Endometrial microvascular endothelial cells (primary cell): Measurements from ENCODE around the gene AMBRA1. TPM values are rescaled to one million over a fixed set of nuclear protein-coding genes. Genes with fewer than 3 reads are reported as not detected.

ENCODE experiments used
- in situ Hi-C: cut with HindIII; loops from 2 replicates; pipeline ENCODE4 v1.10.0; 2017; ENCODE audit warnings: low sequenced_read_pairs, low pct_unique_long_range_greater_than_20kb; ENCODE audit errors: inconsistent ontology term
- total RNA-seq: library from RNA; depleted of rRNA; stranded (reverse); fragments of >200 nt; gene quantifications from one replicate; pipeline ENCODE4 v1.2.3, GENCODE V29; 2015; ENCODE audit errors: inconsistent ontology term

AMBRA1 gene
- total RNA-seq, 1 donor from 2014 or later: 40.6 TPM

DNA sequence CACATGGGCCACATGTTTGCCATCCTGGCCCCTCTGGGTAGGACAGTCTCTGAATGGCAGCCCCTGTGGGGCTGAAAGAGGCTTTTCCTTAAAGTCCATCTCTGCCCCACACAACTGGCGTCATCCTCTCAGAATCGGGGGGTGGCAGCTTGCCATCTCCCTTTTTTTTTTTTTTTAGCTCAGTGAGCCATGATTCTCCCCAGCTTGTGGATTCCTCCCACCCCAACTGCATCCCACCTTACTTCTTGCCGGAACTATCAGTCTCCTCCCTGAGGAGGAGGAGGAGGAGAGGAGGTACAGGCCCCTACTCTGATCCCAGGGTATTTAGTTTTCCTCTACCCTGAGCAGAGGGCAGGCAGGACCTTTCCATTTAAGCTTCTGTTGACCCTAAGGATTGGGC is 243.1 kb downstream of the AMBRA1 start:
- in situ Hi-C loops: no loop called here

DNA sequence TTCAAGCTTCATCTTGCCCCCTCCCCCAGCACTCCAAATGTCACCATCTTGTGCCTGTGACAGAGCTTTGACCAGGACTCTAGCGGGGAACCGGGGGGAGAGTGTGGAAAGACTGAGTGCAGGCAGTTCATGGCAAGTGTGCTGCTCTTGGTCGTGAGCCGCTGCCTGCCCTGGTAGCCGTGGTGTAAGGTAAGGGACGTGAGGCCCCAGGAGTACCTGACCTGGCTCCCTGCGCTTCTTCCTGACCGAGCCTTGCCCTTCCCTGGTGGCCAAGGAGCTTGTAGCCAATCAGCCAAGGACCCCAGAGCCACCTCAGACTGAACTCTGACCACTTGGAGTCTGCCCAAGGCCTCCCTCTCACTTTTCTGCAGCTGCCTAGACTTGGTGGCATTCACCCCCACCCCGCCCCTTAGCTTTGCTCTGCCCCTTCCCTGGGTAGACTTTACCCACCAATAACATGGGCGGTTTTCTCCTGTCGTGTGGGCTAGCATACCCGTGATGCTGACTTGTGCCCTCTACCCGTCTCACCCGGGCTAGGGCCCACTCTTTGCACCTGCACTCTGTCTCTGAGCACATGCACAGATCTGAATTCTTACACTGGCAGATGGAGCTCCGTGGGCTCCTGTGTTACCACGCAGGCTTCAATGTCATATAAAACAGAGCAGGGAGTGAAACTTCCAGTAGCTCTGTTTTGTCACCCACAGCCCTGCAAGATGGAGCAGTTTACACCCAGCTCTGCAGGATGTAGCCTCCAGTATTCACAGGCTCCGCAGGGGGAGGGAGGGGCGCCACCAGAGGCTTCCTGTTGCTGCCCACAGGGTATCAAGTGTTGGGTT is 245.0 kb downstream of the AMBRA1 start:
- in situ Hi-C loops: no loop called here

DNA sequence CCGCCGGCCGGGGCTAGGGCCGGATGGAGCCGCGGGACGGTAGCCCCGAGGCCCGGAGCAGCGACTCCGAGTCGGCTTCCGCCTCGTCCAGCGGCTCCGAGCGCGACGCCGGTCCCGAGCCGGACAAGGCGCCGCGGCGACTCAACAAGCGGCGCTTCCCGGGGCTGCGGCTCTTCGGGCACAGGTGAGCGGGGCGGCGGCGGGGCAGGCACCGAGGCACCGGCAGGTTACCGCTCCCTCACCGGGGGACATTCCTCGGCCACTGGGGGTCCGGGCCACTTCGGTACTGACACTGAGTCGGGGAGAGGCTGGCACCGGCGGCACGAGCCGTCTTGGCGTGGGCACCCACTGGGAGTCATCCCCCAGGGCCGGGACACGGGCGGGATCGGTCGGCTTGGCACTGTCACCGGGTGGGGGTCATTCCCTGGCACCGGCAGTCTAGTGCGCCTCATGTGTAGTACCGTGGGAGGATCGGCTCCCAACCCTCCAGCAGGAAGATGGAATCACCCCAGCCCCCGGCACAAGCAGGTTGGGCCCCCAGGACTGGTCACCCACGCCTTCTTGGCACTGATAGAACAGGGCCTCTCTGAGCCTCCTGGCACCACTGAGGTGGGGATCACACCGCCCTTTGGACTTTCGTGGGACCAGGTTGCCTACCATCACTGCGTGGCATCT is 246.0 kb downstream of the AMBRA1 start:
- in situ Hi-C loops: no loop called here

DNA sequence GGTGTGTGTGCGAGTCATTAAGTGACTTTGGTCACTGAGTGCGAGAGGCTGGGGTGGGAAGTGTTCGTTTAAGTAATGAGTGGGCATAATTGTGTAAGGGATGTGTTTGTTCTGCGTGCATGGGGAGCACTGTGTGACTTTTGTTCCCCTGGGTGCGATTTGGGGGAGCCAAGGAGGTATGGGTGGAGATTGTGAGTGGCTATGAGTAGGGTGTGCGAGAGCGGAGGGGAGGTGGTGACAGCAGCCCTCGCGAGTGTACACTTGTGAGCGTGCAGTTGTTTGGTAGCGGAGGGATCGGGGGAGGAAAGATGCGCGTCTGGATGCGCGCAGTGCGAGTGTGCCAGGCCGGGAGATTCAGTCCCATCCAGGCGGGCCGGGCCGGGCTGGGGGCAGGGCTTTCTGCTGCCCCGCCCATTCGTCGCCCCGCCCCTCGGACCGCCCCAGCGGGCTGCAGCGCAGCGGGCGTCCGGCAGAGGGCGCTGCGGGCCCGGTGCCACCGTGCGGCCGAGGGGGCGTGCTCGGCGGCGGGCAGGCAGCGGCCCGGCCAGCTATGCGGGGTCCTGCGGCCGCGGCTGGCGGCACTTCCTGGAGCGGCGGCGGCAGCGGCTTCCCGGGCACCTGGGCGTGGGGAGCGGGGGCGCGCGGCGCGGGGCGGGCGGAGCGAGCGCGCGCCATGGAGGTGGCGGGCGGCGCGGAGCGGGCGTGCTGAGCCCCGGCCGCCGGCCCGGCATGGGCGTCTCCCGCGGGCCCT is 246.8 kb downstream of the AMBRA1 start, which contains the start of gene DGKZ:
Gene DGKZ (plus strand): TSS at position 578 of the 751 bp plus-strand sequence. CDS start 197 bp downstream, outside the sequence.
- in situ Hi-C loops: no loop called here

Other genes starting within 250 kb of the AMBRA1 start
- gene DGKZ, start 246.6 kb downstream of the AMBRA1 start, total RNA-seq: 95.0 TPM
- gene MDK, start 212.4 kb downstream of the AMBRA1 start, total RNA-seq: 93.8 TPM
- gene CHRM4, start 202.2 kb downstream of the AMBRA1 start, total RNA-seq: not detected
- gene HARBI1, start 23.2 kb upstream of the AMBRA1 start, total RNA-seq: 3.4 TPM
- 87.7 TPM for gene ATG13, start 23.5 kb upstream of the AMBRA1 start, total RNA-seq
- 29.1 TPM for gene ARHGAP1, start 106.6 kb upstream of the AMBRA1 start, total RNA-seq
- 18.0 TPM for gene ZNF408, start 107.0 kb upstream of the AMBRA1 start, total RNA-seq
- not detected for gene F2, start 125.2 kb upstream of the AMBRA1 start, total RNA-seq